Amniotic stem cell (primary cell): ENCODE measurements around the gene DNASE1L2.

ENCODE experiments used
- DNase-seq: peaks from one replicate; lab custom pipeline; 2025; lab: John Stamatoyannopoulos, UW

DNASE1L2 gene

GRCh38 chr16:2226245-2226793 is 9.9 kb upstream of the DNASE1L2 start:
- no peak for DNase-seq

- DNase-seq, result no peak
These were observed 9.3 kb upstream of the DNASE1L2 start for GRCh38 chr16:2226918-2227317.

- no peak for DNase-seq
These were observed 8.0 kb upstream of the DNASE1L2 start for GRCh38 chr16:2228161-2228824.

- DNase-seq, result no peak
These were observed 7.2 kb upstream of the DNASE1L2 start for GRCh38 chr16:2229091-2229490.

- no peak for DNase-seq
These were observed 6.5 kb upstream of the DNASE1L2 start for GRCh38 chr16:2229632-2230250.

GRCh38 chr16:2230376-2230775 is 5.9 kb upstream of the DNASE1L2 start:
- no peak for DNase-seq

- DNase-seq, result no peak
These were observed 5.0 kb upstream of the DNASE1L2 start for GRCh38 chr16:2231016-2231931.

- no peak for DNase-seq
These were observed 3.9 kb upstream of the DNASE1L2 start for GRCh38 chr16:2232094-2232990.

- DNase-seq, result no peak
These were observed 3.0 kb upstream of the DNASE1L2 start for GRCh38 chr16:2233046-2233775.

GRCh38 chr16:2233872-2234812 is 2.1 kb upstream of the DNASE1L2 start:
- no peak for DNase-seq

- DNase-seq, result no peak
These were observed 1.5 kb upstream of the DNASE1L2 start for GRCh38 chr16:2234813-2235170.

GRCh38 chr16:2235234-2235651 is 1.0 kb upstream of the DNASE1L2 start:
- no peak for DNase-seq

GRCh38 chr16:2235695-2236336 is 428 bp upstream of the DNASE1L2 start:
- DNase-seq, result no peak

GRCh38 chr16:2237102-2237482 is 848 bp downstream of the DNASE1L2 start:
- no peak for DNase-seq

GRCh38 chr16:2237493-2238149 is 1.4 kb downstream of the DNASE1L2 start:
- DNase-seq, result no peak

- DNase-seq, result no peak
These were observed 2.0 kb downstream of the DNASE1L2 start for GRCh38 chr16:2238150-2238837.

- DNase-seq, result no peak
These were observed 2.8 kb downstream of the DNASE1L2 start for GRCh38 chr16:2238838-2239675.
